PFSK-1 (cell line): ENCODE data around the gene DUSP18.

Experiments
- FOXP2 ChIP-seq: optimal IDR thresholded peaks from 2 replicates; pipeline ENCODE3; 2011; ENCODE audit warnings: borderline replicate concordance, control low read depth, inconsistent platforms; ENCODE audit not compliant: insufficient read depth; ENCODE audit errors: extremely low read length, extremely low read depth
- POLR2AphosphoS5 ChIP-seq: IDR thresholded peaks from 2 replicates; pipeline ENCODE4 v1.6.1; 2012; ENCODE audit warnings: low read depth, mild to moderate bottlenecking, control low read depth, low read length, moderate library complexity
- SIN3A ChIP-seq: IDR thresholded peaks from 2 replicates; pipeline ENCODE4 v1.6.1; 2012; ENCODE audit warnings: mild to moderate bottlenecking, low read length, moderate library complexity, borderline replicate concordance; ENCODE audit not compliant: insufficient read depth
- TAF1 ChIP-seq: IDR thresholded peaks from 2 replicates; pipeline ENCODE4 v1.6.1; 2012; ENCODE audit warnings: low read length, control low read depth, borderline replicate concordance; ENCODE audit not compliant: insufficient read depth
- TF ChIP-seq, protein P1 (sequence below), 2 experiments: IDR thresholded peaks; 2 replicates each; pipeline versions ENCODE4 v1.6.1 to v1.8.0; 2011 to 2012; ENCODE audit warnings: low read depth in 2 of 2, low read length in 2 of 2, control low read depth in 1 of 2, inconsistent platforms in 1 of 2, mild to moderate bottlenecking in 1 of 2, moderate library complexity in 1 of 2; ENCODE audit not compliant: insufficient read depth in 1 of 2

The DUSP18 gene

DNA sequence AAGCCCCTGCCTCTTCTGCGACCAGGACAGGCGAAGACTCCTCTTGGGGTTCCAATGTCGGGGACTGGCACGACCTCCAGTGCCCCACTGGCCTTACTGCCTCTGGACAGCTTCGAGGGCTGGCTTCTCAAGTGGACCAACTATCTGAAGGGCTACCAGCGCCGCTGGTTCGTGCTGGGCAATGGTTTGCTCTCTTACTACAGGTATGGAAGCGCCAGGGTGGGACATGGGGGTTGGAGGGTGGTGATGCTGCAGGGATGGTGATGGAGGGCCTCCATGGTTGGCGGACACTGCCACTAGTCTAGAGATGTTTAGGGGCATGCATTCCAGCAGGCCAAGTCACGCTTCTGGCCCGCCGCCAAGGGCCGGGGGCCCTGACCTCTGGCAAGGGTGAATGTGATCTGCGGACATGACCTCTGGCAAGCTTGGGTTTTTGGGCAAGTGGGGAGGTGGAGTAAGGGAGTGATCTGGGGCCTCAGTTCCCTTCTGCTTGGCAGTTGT, 27.7 kb upstream of the DUSP18 start:
- TF ChIP-seq, protein P1, sequence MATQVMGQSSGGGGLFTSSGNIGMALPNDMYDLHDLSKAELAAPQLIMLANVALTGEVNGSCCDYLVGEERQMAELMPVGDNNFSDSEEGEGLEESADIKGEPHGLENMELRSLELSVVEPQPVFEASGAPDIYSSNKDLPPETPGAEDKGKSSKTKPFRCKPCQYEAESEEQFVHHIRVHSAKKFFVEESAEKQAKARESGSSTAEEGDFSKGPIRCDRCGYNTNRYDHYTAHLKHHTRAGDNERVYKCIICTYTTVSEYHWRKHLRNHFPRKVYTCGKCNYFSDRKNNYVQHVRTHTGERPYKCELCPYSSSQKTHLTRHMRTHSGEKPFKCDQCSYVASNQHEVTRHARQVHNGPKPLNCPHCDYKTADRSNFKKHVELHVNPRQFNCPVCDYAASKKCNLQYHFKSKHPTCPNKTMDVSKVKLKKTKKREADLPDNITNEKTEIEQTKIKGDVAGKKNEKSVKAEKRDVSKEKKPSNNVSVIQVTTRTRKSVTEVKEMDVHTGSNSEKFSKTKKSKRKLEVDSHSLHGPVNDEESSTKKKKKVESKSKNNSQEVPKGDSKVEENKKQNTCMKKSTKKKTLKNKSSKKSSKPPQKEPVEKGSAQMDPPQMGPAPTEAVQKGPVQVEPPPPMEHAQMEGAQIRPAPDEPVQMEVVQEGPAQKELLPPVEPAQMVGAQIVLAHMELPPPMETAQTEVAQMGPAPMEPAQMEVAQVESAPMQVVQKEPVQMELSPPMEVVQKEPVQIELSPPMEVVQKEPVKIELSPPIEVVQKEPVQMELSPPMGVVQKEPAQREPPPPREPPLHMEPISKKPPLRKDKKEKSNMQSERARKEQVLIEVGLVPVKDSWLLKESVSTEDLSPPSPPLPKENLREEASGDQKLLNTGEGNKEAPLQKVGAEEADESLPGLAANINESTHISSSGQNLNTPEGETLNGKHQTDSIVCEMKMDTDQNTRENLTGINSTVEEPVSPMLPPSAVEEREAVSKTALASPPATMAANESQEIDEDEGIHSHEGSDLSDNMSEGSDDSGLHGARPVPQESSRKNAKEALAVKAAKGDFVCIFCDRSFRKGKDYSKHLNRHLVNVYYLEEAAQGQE (IDR thresholded peaks at IDR 0.05; ENCODE audit: insufficient read depth in 1 of 2, low read depth in 2 of 2, low read length in 2 of 2) = no peak
- TF ChIP-seq POLR2AphosphoS5 = no peak
- TF ChIP-seq FOXP2 = no peak
- TF ChIP-seq SIN3A = no peak
- TF ChIP-seq TAF1 = no peak

DNA sequence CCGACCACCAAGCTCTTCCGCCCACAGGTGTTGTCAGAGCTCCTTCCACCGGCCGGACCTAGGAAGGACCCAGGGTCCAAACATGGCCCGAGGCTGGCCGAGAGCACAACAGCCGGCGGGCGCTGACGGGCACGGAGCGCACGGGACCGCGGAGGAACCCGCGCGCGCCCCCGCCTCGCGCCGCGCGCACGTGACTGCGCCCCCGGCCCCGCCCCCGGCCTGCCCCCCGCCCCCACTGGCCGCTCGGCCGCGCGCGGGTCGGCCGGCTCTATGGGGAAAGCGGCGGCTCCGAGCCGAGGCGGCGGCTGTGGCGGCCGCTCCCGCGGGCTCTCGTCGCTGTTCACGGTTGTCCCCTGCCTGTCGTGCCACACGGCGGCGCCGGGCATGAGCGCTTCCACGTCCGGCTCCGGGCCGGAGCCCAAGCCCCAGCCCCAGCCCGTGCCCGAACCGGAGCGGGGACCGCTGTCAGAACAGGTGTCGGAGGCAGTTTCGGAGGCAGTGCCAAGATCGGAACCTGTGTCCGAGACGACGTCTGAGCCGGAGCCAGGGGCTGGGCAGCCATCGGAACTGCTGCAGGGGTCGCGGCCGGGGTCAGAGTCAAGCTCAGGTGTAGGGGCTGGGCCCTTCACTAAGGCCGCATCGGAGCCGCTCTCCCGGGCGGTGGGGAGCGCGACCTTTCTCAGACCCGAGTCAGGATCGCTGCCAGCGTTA, 27.1 kb upstream of the DUSP18 start, which contains the start of gene OSBP2:
Gene OSBP2, plus strand, starts transcription at position 235 of the 711 bp plus-strand sequence. Its CDS starts 36 bp downstream, at position 271.
- TF ChIP-seq TAF1 = no peak

DNA sequence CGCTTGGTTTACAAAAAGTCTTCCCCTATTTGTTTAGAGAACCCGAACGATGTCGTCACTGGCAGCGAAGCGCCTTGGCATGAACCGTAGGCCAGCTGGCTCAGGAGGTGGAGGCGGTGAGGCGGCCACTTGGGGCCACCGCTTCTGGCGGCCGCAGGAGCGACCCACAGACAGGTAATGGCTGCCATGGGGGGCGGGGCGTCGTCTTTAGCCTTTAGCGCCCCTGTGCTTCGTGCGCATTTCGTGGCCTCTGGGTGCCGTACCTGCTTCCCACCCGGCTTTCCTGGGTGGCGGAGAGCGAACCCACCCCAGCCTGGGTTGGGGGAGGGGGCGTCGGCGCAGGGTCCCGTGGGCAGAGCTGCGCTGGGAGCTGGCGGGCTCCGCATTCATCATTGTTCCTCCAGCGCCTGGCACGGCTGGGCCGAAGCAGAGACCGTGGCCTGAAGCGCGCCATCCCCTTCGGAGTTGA, 26.5 kb upstream of the DUSP18 start:
- TF ChIP-seq SIN3A (no peak), TAF1 (no peak), POLR2AphosphoS5 (no peak), FOXP2 (no peak)
- TF ChIP-seq, protein P1 (IDR thresholded peaks at IDR 0.05; ENCODE audit: insufficient read depth in 1 of 2, low read depth in 2 of 2, low read length in 2 of 2) = no peak

DNA sequence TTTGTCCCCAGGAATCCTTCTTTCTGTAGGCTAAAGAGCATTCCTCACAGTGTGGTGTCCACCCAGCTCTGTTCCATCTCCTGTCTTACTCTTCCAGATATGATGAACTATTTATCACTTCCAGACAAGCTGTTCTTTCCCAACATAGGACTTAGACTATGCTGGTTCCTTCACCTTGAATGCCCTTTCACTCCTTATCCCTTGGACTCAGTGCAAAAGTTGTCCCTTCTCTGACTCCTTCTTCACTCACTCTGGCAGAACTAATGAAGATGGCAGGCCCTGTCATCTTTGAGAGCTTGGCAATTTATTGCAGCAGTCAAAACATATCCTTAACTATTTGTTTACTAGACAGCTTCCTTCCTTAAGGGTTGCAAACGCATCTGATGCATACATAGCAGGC, 23.5 kb upstream of the DUSP18 start:
- TF ChIP-seq SIN3A (no peak), POLR2AphosphoS5 (no peak), FOXP2 (no peak), TAF1 (no peak)
- TF ChIP-seq, protein P1 (IDR thresholded peaks at IDR 0.05; ENCODE audit: insufficient read depth in 1 of 2, low read depth in 2 of 2, low read length in 2 of 2) = no peak

DNA sequence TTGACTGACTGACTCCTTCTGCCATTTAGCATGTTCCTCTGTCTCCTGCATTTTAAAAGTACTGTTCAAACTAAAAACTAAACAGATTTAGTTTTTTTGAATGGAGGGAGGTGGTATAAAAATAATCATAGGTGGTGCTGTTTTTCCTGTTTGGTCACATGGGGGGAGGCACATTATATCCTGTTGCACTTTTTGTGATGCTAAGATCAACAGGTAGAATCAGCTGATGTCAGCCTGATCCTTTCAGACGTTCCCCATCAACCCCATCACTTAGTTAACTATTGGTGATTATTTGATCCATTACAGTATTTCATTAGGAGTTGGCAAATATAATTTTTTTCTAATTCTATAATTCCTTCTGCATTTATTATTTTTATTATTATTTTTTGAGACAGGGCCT, 21.9 kb upstream of the DUSP18 start:
- TF ChIP-seq TAF1 = no peak
- TF ChIP-seq FOXP2 = no peak
- TF ChIP-seq SIN3A = no peak
- TF ChIP-seq POLR2AphosphoS5 = no peak
- TF ChIP-seq, protein P1 (IDR thresholded peaks at IDR 0.05; ENCODE audit: insufficient read depth in 1 of 2, low read depth in 2 of 2, low read length in 2 of 2) = no peak
